ENCODE data around the gene UGT1A3.

Gene UGT1A3

GRCh38 chr2:233708942-233709341, 19.9 kb upstream of the UGT1A3 start:
- no peaks in the 10 kb centered on the region for H3K36me3 ChIP-seq
- TF ChIP-seq, protein P1, sequence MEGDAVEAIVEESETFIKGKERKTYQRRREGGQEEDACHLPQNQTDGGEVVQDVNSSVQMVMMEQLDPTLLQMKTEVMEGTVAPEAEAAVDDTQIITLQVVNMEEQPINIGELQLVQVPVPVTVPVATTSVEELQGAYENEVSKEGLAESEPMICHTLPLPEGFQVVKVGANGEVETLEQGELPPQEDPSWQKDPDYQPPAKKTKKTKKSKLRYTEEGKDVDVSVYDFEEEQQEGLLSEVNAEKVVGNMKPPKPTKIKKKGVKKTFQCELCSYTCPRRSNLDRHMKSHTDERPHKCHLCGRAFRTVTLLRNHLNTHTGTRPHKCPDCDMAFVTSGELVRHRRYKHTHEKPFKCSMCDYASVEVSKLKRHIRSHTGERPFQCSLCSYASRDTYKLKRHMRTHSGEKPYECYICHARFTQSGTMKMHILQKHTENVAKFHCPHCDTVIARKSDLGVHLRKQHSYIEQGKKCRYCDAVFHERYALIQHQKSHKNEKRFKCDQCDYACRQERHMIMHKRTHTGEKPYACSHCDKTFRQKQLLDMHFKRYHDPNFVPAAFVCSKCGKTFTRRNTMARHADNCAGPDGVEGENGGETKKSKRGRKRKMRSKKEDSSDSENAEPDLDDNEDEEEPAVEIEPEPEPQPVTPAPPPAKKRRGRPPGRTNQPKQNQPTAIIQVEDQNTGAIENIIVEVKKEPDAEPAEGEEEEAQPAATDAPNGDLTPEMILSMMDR (IDR thresholded peaks at IDR 0.05) = no peak

GRCh38 chr2:233711312-233712008, 17.4 kb upstream of the UGT1A3 start:
- H3K36me3 ChIP-seq = no peaks in the 10 kb centered on the region
- no peaks in the 10 kb centered on the region for H3K4me1 ChIP-seq (ENCODE audit: control insufficient read depth in 1 of 2, insufficient read depth in 1 of 2, low read depth in 1 of 2, low read length in 1 of 2)
- no peak overlapping the region for H3K27ac ChIP-seq
- peaks cover 3% of the 10 kb centered on the region for H3K27me3 ChIP-seq
- TF ChIP-seq, protein P1 (IDR thresholded peaks at IDR 0.05) = peak; percentile 13
- H3K9me3 ChIP-seq = no peaks in the 10 kb centered on the region
- H3K4me3 ChIP-seq (ENCODE audit: low read depth in 1 of 2, low read length in 1 of 2) = no peak overlapping the region

More at GRCh38 chr2:233708942-233709341, 19.9 kb upstream of the UGT1A3 start:
- Histone ChIP-seq H3K4me1 (ENCODE audit: control insufficient read depth in 1 of 2, insufficient read depth in 1 of 2, low read depth in 1 of 2, low read length in 1 of 2) (no peaks in the 10 kb centered on the region), H3K27me3 (no peaks in the 10 kb centered on the region), H3K9me3 (no peaks in the 10 kb centered on the region), H3K27ac (no peak overlapping the region), H3K4me3 (ENCODE audit: low read depth in 1 of 2, low read length in 1 of 2) (no peak overlapping the region)

DNA sequence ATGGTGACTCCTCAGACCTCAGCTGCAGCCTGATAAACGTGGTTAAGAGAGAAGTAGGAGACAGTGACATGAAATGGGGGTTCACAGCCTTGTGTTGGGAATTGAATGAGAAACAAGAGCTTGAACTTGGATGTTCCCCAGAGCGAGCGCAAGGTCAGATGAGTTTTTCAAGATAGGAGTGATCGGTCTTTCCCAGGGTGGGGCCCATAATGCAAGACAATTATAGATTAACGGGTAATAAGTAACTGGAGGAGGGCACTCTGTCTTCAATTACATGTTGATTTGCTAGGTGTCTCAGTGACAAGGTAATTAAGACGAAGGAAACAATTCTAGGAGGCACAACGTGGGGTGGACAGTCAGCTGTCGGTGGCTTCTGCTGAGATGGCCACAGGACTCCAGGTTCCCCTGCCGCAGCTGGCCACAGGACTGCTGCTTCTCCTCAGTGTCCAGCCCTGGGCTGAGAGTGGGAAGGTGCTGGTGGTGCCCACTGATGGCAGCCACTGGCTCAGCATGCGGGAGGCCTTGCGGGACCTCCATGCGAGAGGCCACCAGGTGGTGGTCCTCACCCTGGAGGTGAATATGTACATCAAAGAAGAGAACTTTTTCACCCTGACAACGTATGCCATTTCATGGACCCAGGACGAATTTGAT, 16.1 kb upstream of the UGT1A3 start, which contains the start of gene UGT1A5:
Gene UGT1A5, plus strand, starts transcription at position 297 of the 651 bp plus-strand sequence. Its CDS starts 85 bp downstream, at position 382.
- Histone ChIP-seq H3K4me1 (ENCODE audit: control insufficient read depth in 1 of 2, insufficient read depth in 1 of 2, low read depth in 1 of 2, low read length in 1 of 2) (no peaks in the 10 kb centered on the region), H3K27me3 (peaks cover 10% of the 10 kb centered on the region), H3K27ac (no peak within 1 kb of the TSS), H3K9me3 (no peaks in the 10 kb centered on the region), H3K4me3 (ENCODE audit: low read depth in 1 of 2, low read length in 1 of 2) (no peak within 1 kb of the TSS), H3K36me3 (no peaks in the 10 kb centered on the region)
- TF ChIP-seq, protein P1 (IDR thresholded peaks at IDR 0.05) = no peak

GRCh38 chr2:233713262-233713615, 15.6 kb upstream of the UGT1A3 start:
- TF ChIP-seq, protein P1 (IDR thresholded peaks at IDR 0.05) = no peak
- no peak overlapping the region for H3K4me3 ChIP-seq (ENCODE audit: low read depth in 1 of 2, low read length in 1 of 2)
- H3K27me3 ChIP-seq = peaks cover 10% of the 10 kb centered on the region

DNA sequence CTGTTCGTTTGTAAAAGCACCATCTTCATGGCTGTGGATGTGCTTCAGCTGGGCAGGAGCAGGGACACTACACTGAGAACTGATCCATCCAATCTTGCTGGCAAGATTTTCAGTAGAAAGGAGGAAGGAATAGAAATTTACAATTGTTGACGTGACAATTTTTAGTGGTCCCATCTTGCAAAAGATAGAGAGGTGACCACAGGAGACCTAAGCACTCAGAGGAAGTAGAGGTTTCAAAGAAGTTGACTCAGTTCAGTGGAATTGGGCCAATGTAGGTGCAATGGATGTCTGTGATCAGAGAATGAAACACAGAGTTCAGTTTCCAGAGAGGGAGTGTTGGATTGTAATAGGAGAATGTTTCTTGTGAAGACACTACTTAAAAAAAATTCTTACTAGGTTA, 14.7 kb upstream of the UGT1A3 start:
- no peaks in the 10 kb centered on the region for H3K9me3 ChIP-seq
- no peaks in the 10 kb centered on the region for H3K36me3 ChIP-seq
- no peaks in the 10 kb centered on the region for H3K4me1 ChIP-seq (ENCODE audit: control insufficient read depth in 1 of 2, insufficient read depth in 1 of 2, low read depth in 1 of 2, low read length in 1 of 2)
- peaks cover 10% of the 10 kb centered on the region for H3K27me3 ChIP-seq
- H3K4me3 ChIP-seq (ENCODE audit: low read depth in 1 of 2, low read length in 1 of 2) = no peak overlapping the region
- H3K27ac ChIP-seq = no peak overlapping the region
- TF ChIP-seq, protein P1 (IDR thresholded peaks at IDR 0.05) = no peak

More at GRCh38 chr2:233713262-233713615, 15.6 kb upstream of the UGT1A3 start:
- no peaks in the 10 kb centered on the region for H3K36me3 ChIP-seq
- no peak overlapping the region for H3K27ac ChIP-seq
- H3K9me3 ChIP-seq = no peaks in the 10 kb centered on the region
- no peaks in the 10 kb centered on the region for H3K4me1 ChIP-seq (ENCODE audit: control insufficient read depth in 1 of 2, insufficient read depth in 1 of 2, low read depth in 1 of 2, low read length in 1 of 2)

Data from neutrophil (primary cell).